Tibial nerve (tissue), 4 donors: Measurements from ENCODE around the gene ZKSCAN7.
"Not testable (repeated sequence)": the region's sequence is repeated elsewhere in the genome, so short reads cannot be mapped to it uniquely, and the experiment has no call there.

ENCODE experiments used
- EP300 ChIP-seq, 2 donors: sonication (generic); formaldehyde crosslinking; IDR thresholded peaks; one replicate each; pipeline ENCODE4 v1.6.1; 2017; ENCODE audit warnings: antibody characterized with exemption in 2 of 2, mild to moderate bottlenecking in 1 of 2
- POLR2A ChIP-seq, 2 donors: fragments of 450-650 bp; IDR thresholded peaks; one replicate each; pipeline ENCODE4 v1.6.1; 2017; ENCODE audit warnings: antibody characterized with exemption in 2 of 2, mild to moderate bottlenecking in 2 of 2, moderate library complexity in 2 of 2
- TF ChIP-seq, protein P1 (sequence below), 5 experiments: fragments of 200-600 bp in 3 of 5; fragments of 450-650 bp in 2 of 5; sonication (generic) in 3 of 5; IDR thresholded peaks; one replicate each; pipeline ENCODE4 v1.5.1; 2016 to 2019; ENCODE audit warnings: antibody characterized with exemption in 5 of 5, mild to moderate bottlenecking in 3 of 5, moderate library complexity in 2 of 5

GRCh38 chr3:44580971-44581370 is 26.0 kb downstream of the ZKSCAN7 start:
- not testable (repeated sequence) for TF ChIP-seq POLR2A, EP300 (IDR thresholded peaks at IDR 0.05)
- TF ChIP-seq, protein P1, sequence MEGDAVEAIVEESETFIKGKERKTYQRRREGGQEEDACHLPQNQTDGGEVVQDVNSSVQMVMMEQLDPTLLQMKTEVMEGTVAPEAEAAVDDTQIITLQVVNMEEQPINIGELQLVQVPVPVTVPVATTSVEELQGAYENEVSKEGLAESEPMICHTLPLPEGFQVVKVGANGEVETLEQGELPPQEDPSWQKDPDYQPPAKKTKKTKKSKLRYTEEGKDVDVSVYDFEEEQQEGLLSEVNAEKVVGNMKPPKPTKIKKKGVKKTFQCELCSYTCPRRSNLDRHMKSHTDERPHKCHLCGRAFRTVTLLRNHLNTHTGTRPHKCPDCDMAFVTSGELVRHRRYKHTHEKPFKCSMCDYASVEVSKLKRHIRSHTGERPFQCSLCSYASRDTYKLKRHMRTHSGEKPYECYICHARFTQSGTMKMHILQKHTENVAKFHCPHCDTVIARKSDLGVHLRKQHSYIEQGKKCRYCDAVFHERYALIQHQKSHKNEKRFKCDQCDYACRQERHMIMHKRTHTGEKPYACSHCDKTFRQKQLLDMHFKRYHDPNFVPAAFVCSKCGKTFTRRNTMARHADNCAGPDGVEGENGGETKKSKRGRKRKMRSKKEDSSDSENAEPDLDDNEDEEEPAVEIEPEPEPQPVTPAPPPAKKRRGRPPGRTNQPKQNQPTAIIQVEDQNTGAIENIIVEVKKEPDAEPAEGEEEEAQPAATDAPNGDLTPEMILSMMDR (IDR thresholded peaks at IDR 0.05): not testable (repeated sequence)
